Tibial artery (tissue), 4 donors: ENCODE results near the gene ATRN.

Source experiments
- DNase-seq, 2 donors: peaks; one replicate each; pipeline ENCODE4 v3.0.0-alpha.2; 2019
- H3K27ac ChIP-seq, 2 donors: fragments of 200-600 bp; sonication (generic) in 1 of 2; 1 replicate in 1 of 2; 2 replicates in 1 of 2; pipeline ENCODE4 v1.5.1; 2018 to 2019; ENCODE audit warnings: mild to moderate bottlenecking in 1 of 2
- H3K27me3 ChIP-seq, 2 donors: fragments of 200-600 bp; sonication (generic) in 1 of 2; one replicate each; pipeline versions ENCODE4 v1.5.1 to v1.6.0; 2016 to 2019
- H3K36me3 ChIP-seq, 3 donors: fragments of 200-600 bp; sonication (generic) in 2 of 3; one replicate each; pipeline ENCODE4 v1.5.1; 2016 to 2019; ENCODE audit warnings: mild to moderate bottlenecking in 2 of 3
- H3K4me1 ChIP-seq, 4 donors: fragments of 200-600 bp; sonication (generic) in 2 of 4; 1 replicate in 3 of 4; 2 replicates in 1 of 4; pipeline ENCODE4 v1.5.1; 2016 to 2019
- H3K4me3 ChIP-seq, 2 donors: fragments of 200-600 bp; sonication (generic) in 1 of 2; 1 replicate in 1 of 2; 2 replicates in 1 of 2; pipeline ENCODE4 v1.5.1; 2018 to 2019; ENCODE audit warnings: mild to moderate bottlenecking in 2 of 2
- H3K9me3 ChIP-seq, 3 donors: fragments of 200-600 bp; sonication (generic) in 1 of 3; one replicate each; pipeline ENCODE4 v1.5.1; 2016 to 2019
- intact Hi-C: fragments of 100-400 bp; cut with DNase I; formaldehyde crosslinking; loops from one replicate; pipeline ENCODE4 v1.15.0; 2023; ENCODE audit warnings: low total_unique reads
- TF ChIP-seq, protein P1 (sequence below), 2 experiments: fragments of 200-600 bp in 1 of 2; fragments of 450-650 bp in 1 of 2; IDR thresholded peaks; one replicate each; pipeline ENCODE4 v1.5.1; 2017 to 2019; ENCODE audit warnings: antibody characterized with exemption in 2 of 2, mild to moderate bottlenecking in 1 of 2, moderate library complexity in 1 of 2

The ATRN gene

DNA sequence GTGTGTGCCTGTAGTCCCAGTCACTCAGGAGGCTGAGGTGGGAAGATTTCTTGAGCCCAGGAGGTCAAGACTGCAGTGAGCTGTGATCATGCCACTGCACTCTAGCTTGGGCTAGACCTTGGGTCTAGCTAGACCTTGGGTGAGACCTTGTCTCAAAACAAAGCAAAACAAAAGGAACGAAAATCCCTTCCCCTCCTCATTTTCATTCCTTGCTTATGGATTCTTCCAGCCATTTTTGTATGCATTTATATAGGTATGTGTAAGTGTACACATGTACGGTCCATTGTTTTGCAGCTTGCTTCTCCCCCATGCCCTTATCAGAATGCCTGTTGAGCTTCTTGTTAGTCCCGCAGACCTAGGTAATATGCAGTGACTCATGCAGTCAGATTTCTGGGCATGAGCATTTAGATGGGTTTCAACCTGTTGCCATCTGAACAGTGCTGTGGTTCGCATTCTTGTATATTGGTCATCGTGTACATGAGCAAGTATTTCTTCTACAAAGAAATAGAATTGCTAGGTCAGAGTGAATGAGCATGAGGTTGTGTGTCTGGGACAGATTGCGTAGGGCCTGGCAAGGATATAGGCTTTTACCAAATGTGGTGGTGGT, 73.2 kb downstream of the ATRN start:
- TF ChIP-seq, protein P1, sequence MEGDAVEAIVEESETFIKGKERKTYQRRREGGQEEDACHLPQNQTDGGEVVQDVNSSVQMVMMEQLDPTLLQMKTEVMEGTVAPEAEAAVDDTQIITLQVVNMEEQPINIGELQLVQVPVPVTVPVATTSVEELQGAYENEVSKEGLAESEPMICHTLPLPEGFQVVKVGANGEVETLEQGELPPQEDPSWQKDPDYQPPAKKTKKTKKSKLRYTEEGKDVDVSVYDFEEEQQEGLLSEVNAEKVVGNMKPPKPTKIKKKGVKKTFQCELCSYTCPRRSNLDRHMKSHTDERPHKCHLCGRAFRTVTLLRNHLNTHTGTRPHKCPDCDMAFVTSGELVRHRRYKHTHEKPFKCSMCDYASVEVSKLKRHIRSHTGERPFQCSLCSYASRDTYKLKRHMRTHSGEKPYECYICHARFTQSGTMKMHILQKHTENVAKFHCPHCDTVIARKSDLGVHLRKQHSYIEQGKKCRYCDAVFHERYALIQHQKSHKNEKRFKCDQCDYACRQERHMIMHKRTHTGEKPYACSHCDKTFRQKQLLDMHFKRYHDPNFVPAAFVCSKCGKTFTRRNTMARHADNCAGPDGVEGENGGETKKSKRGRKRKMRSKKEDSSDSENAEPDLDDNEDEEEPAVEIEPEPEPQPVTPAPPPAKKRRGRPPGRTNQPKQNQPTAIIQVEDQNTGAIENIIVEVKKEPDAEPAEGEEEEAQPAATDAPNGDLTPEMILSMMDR (IDR thresholded peaks at IDR 0.05): no peak
- no peak overlapping the region for H3K4me3 ChIP-seq
- no peak for DNase-seq
- no peaks in the 10 kb centered on the region for H3K27me3 ChIP-seq
- H3K27ac ChIP-seq: no peak overlapping the region
- no peaks in the 10 kb centered on the region for H3K9me3 ChIP-seq
- intact Hi-C loops: no loop called here
- H3K4me1 ChIP-seq: peaks cover 0 to 12% (median 0%) of the 10 kb centered on the region in 4 donors
- peaks cover 5 to 10% (median 6%) of the 10 kb centered on the region in 3 donors for H3K36me3 ChIP-seq

DNA sequence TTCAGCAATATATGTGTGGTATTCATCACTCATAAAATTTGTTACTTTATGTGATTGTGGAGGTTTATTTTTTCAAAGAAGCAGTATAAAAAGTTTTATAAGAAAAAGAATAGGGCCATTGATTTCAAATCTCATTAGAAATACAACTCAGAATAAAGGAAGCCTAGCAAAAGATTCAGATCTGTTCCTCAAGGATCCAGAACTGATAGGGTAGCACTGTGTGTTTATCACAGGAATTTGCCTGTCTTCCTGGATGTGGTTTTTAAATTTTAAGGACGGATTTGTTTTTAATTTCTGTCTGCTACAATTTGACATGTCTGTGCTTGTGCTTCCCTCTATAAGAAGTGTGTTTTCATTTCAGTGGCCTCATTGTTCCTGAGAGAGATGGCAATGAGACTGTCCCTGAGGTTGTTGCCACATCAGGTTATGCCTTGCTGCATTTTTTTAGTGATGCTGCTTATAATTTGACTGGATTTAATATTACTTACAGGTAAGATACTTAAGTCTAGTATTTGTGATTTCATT, 74.6 kb downstream of the ATRN start:
- TF ChIP-seq, protein P1 (IDR thresholded peaks at IDR 0.05): no peak
- Histone ChIP-seq H3K27ac (no peak overlapping the region), H3K27me3 (no peaks in the 10 kb centered on the region), H3K4me1 (no peaks in the 10 kb centered on the region), H3K4me3 (no peak overlapping the region), H3K9me3 (no peaks in the 10 kb centered on the region), H3K36me3 (peaks cover 19 to 25% (median 20%) of the 10 kb centered on the region in 3 donors)
- DNase-seq: no peak
- intact Hi-C loops: no loop called here

DNA sequence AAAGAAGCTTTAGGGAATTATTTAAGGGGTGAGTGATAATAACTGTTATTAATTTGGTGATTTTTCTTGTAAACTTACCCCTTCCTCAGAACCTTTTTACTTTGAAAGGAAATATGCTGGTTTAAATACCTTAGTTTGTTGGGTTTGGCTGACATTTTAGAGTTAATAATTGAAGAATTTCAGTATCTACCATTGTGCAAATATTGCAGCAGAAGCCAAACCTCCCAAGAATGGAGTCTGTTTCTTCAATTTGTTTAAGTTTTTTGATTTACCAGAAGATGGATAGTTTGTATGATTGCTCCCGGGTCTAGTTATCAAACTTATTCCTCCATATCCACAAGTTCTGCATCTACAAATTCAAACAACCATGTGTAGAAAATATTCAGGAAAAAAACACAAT, 77.1 kb downstream of the ATRN start:
- H3K36me3 ChIP-seq: peaks cover 19 to 33% (median 29%) of the 10 kb centered on the region in 3 donors

DNA sequence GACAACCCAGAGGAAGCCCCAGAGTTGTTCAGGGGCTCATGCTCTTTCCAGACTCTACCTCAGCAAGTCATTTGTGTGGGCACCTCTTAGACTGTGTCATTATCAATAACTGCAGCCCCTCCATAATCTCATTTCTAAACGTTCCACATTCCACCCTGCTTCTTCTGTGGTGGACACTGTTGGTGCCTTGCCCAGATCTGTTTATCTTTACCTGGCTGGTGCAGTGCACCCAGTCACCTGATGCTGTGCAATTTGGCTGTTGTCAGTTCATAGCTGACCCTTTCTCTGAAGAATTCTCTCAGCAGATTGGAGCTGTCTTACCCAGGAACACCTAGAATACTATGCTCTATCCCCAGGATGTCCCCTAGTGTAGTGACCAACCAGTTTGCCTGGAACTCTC, 80.0 kb downstream of the ATRN start:
- no peak overlapping the region for H3K4me3 ChIP-seq
- no peaks in the 10 kb centered on the region for H3K4me1 ChIP-seq
- intact Hi-C loops: no loop called here
- H3K27ac ChIP-seq: no peak overlapping the region
- H3K36me3 ChIP-seq: peaks cover 19 to 33% (median 29%) of the 10 kb centered on the region in 3 donors
- no peaks in the 10 kb centered on the region for H3K27me3 ChIP-seq
- TF ChIP-seq, protein P1 (IDR thresholded peaks at IDR 0.05): no peak
- H3K9me3 ChIP-seq: no peaks in the 10 kb centered on the region
- no peak for DNase-seq

More for the DNA sequence above, 77.1 kb downstream of the ATRN start:
- intact Hi-C loops: no loop called here
- Histone ChIP-seq H3K27ac (no peak overlapping the region), H3K4me3 (no peak overlapping the region), H3K4me1 (no peaks in the 10 kb centered on the region), H3K27me3 (no peaks in the 10 kb centered on the region), H3K9me3 (no peaks in the 10 kb centered on the region)
- no peak for DNase-seq
- TF ChIP-seq, protein P1 (IDR thresholded peaks at IDR 0.05): no peak

DNA sequence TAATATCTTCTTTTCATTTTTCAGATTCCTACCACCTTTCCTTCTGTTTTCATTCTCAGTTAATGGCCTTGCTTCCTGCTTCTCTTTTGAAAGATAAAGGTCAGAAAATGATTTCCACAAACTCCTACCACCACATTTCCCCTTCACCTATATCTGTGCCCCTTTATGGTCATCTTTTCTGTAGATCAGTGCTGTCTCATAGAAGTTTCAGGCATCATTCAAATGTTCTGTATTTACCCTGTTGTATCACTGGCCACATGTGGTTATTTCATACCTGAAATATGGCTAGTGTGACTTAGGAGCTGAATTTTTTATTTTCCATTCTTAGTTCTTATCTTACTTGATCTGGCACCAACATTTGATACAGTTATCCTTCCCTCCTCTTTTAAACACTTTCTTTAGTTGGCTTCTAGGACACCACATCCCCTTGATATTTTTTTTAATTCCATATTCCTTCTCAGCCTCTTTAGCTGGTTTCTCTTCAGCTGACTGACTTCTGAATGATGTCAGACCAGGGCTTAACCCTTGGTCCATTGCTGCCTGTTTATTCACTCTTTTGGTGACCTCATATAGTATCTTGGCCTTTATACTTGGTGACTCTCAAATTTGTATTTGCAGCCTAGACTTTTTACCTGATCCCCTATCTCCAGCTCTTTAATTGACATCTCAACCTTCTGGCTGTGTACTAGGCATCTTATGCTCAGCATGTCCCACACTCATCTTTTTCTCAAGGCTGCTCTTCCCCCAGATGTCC, 81.0 kb downstream of the ATRN start:
- H3K4me3 ChIP-seq: no peak overlapping the region
- H3K9me3 ChIP-seq: no peaks in the 10 kb centered on the region
- DNase-seq: no peak
- H3K27ac ChIP-seq: no peak overlapping the region
- H3K36me3 ChIP-seq: peaks cover 19 to 33% (median 29%) of the 10 kb centered on the region in 3 donors
- no peaks in the 10 kb centered on the region for H3K4me1 ChIP-seq
- intact Hi-C loops: no loop called here
- TF ChIP-seq, protein P1 (IDR thresholded peaks at IDR 0.05): no peak
- H3K27me3 ChIP-seq: no peaks in the 10 kb centered on the region
